Fibroblast of villous mesenchyme (primary cell): ENCODE measurements around the gene PXMP4. TPM values are rescaled to one million over a fixed set of nuclear protein-coding genes. Genes with fewer than 3 reads are reported as not detected.

Source experiments
- DNase-seq: peaks from one replicate; pipeline ENCODE4 v3.0.0-alpha.2; 2010; ENCODE audit warnings: low read depth
- H3K4me3 ChIP-seq: 2 replicates; pipeline ENCODE4 v1.5.1; 2011; ENCODE audit warnings: low read depth, mild to moderate bottlenecking, low read length
- CTCF ChIP-seq: IDR thresholded peaks from 2 replicates; pipeline ENCODE4 v1.5.1; 2012; ENCODE audit warnings: low read depth, mild to moderate bottlenecking, low read length; ENCODE audit not compliant: insufficient read depth
- total RNA-seq: library from RNA; depleted of rRNA; stranded (reverse); fragments of >200 nt; gene quantifications from 2 replicates; pipeline ENCODE4 v1.2.3, GENCODE V29; 2012

The PXMP4 gene
- total RNA-seq, 1 donor, result 5.2 TPM

- no peak for TF ChIP-seq CTCF
- DNase-seq, result no peak
Measured at GRCh38 chr20:33658510-33658909, 61.6 kb downstream of the PXMP4 start.

GRCh38 chr20:33657704-33658095 lies 62.4 kb downstream of the PXMP4 start:
- no peak for TF ChIP-seq CTCF
- no peak overlapping the region for H3K4me3 ChIP-seq
- no peak for DNase-seq

More at GRCh38 chr20:33658510-33658909, 61.6 kb downstream of the PXMP4 start:
- no peak overlapping the region for H3K4me3 ChIP-seq

GRCh38 chr20:33656783-33657703 lies 63.1 kb downstream of the PXMP4 start:
- no peak for DNase-seq
- H3K4me3 ChIP-seq, result no peak overlapping the region
- no peak for TF ChIP-seq CTCF

GRCh38 chr20:33656010-33656782 lies 63.9 kb downstream of the PXMP4 start:
- H3K4me3 ChIP-seq, result no peak overlapping the region
- no peak for DNase-seq
- no peak for TF ChIP-seq CTCF

- H3K4me3 ChIP-seq, result no peak overlapping the region
- TF ChIP-seq CTCF, result no peak
- no peak for DNase-seq
Measured at GRCh38 chr20:33655164-33655563, 64.9 kb downstream of the PXMP4 start.

- no peak for DNase-seq
- TF ChIP-seq CTCF, result no peak
- no peak overlapping the region for H3K4me3 ChIP-seq
Measured at GRCh38 chr20:33654680-33655161, 65.4 kb downstream of the PXMP4 start.
